AG04449 (cell line): ENCODE data around the gene SYMPK.

ENCODE experiments used
- CTCF ChIA-PET: fragments of 350-600 bp; formaldehyde crosslinking; extraction: SDS; loops from one replicate; lab custom pipeline; 2021; ENCODE audit warnings: antibody characterized with exemption; lab: Yijun Ruan, JAX
- POLR2A ChIA-PET: fragments of 400-600, 350-600 bp; formaldehyde crosslinking; extraction: SDS; loops from one replicate; lab custom pipeline; 2020; ENCODE audit warnings: antibody characterized with exemption, inconsistent platforms; lab: Yijun Ruan, JAX
- DNase-seq: peaks from one replicate; pipeline ENCODE4 v3.0.0-alpha.2; 2010; ENCODE audit warnings: low read depth, low spot score
- H3K4me3 ChIP-seq: 2 replicates; pipeline ENCODE4 v1.5.1; 2011; ENCODE audit warnings: low read depth, mild to moderate bottlenecking, control low read depth, low read length
- CTCF ChIP-seq: IDR thresholded peaks from one replicate; pipeline ENCODE4 v1.5.1; 2011; ENCODE audit warnings: mild to moderate bottlenecking, moderate library complexity, low read length, control low read depth, inconsistent platforms; ENCODE audit not compliant: insufficient read depth; ENCODE audit errors: missing control alignments

The SYMPK gene

DNA sequence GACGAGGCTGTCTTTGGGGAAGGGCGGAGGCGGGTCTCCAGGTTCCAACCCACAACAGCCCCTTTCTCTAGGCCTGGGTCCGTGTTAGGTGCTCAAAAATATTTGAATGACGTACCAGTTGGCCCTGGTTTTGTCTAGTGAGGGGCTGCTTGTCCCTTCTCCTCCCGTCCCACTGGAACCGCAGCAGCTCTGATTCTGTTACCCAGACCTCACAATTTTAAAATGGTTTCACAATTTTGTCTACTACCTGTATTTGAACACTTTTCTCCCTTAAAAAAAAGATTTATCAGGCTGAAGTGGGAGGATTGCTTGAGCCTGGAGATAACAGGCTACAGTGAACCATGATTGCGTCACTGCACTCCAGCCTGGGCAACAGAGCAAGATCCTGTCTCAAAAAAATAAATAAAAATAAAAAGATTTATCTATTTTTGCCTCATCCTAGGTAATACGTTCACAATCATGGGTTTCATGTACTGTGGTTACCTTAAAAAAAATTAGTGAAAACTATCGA is 24.3 kb upstream of the SYMPK start:
- CTCF ChIA-PET: interaction anchor here (9.1 to 10.0 kb wide), 2 partner anchors 24 to 71 kb away, joined by 67 to 95 read pairs; partner anchors contain the start of genes FOXA3, RSPH6A and SYMPK
- peak overlapping the region; percentile 78 for H3K4me3 ChIP-seq
- no peak for DNase-seq
- no peak for TF ChIP-seq CTCF
- POLR2A ChIA-PET: no interaction called here

- peak overlapping the region; percentile 78 for H3K4me3 ChIP-seq
- ChIA-PET CTCF (interaction anchor here (0.6 to 10.0 kb wide), 5 partner anchors 15 to 130 kb away, joined by 3 to 95 read pairs (median 4); partner anchors contain the start of genes FOXA3, RSPH6A and SYMPK), POLR2A (interaction anchor here (0.5 to 2.2 kb wide), 3 partner anchors 15 to 116 kb away, joined by 5 to 8 read pairs (median 8); partner anchors contain the start of genes MYPOP and SYMPK)
- TF ChIP-seq CTCF: no peak
- peak; percentile 65 for DNase-seq
Observed at GRCh38 chr19:45886427-45887199, 23.7 kb upstream of the SYMPK start.

- POLR2A ChIA-PET: interaction anchor here (1.1 to 2.2 kb wide), 3 partner anchors 16 to 103 kb away, joined by 3 to 8 read pairs (median 8); partner anchors contain the start of genes DMPK, MYPOP and SYMPK
- peak; percentile 12 for TF ChIP-seq CTCF
- peak; percentile 41 for DNase-seq
- peak within 1 kb of the TSS; percentile 78 for H3K4me3 ChIP-seq
- CTCF ChIA-PET: interaction anchor here (0.6 to 10.0 kb wide), 9 partner anchors 14 to 131 kb away, joined by 3 to 95 read pairs (median 5); partner anchors contain the start of genes FOXA3, MYPOP, RSPH6A and SYMPK
Observed at GRCh38 chr19:45885556-45886426, 22.8 kb upstream of the SYMPK start, which contains the start of gene IRF2BP1. IRF2BP1 (minus strand) TSS chr19:45886141; CDS start chr19:45885774, 367 bp downstream.

DNA sequence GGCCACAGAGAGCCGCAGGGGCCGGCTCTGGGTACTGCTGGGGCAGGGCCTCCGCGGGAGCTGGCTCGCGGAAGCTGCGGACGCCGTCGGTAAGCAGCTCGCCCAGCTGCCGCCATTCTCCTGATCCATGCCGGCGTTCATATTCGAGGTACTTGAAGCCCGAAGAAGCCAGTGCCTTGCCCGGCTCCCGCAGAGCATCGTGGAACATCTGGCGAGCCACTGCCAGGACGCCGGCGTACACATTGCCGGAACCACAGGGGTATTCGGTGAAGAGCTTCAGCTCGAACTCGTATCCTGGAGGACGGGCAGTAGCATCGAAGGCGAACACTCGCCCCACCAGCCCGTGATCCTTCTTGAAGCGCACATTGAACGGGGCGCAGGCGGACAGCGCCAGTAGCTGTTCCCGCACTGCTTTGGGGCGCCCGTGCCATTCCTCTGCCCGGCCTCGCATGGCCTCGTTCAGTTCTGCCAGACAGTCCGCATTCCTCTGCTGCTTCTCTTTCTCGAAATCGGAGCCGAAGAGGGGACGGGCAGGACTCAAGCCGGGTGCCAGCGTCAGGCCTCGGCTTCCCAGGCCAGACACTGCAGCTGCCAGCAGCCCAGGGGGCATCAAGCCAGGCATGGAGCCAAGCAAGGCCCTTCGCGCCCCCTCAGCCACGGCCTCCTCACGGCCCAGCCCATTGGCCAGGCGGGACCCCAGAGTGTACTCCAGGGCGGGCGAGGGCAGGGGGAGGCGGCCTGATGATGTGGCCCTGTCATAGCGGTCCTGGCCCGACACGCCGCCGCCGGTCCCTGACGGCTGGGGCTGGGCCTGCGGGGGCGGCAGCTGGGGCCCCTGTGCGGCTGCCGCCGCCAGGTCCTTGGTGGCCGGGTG is 22.0 kb upstream of the SYMPK start:
- H3K4me3 ChIP-seq: peak overlapping the region; percentile 78
- ChIA-PET CTCF (interaction anchor here (0.7 to 10.0 kb wide), 12 partner anchors 7 to 132 kb away, joined by 3 to 95 read pairs (median 5); partner anchors contain the start of genes FOXA3, MYPOP, RSPH6A and SYMPK), POLR2A (interaction anchor here (1.6 to 2.2 kb wide), 2 partner anchors 17 to 102 kb away, joined by 3 to 8 read pairs; partner anchors contain the start of genes DMPK and MYPOP)
- DNase-seq: no peak
- no peak for TF ChIP-seq CTCF

- TF ChIP-seq CTCF: no peak
- ChIA-PET POLR2A (interaction anchor here (1.6 to 2.2 kb wide), 2 partner anchors 18 to 101 kb away, joined by 3 to 8 read pairs; partner anchors contain the start of genes DMPK and MYPOP), CTCF (interaction anchor here (0.7 to 10.0 kb wide), 12 partner anchors 8 to 133 kb away, joined by 3 to 95 read pairs (median 8); partner anchors contain the start of genes FOXA3, MYPOP, RSPH6A and SIX5)
- no peak for DNase-seq
- H3K4me3 ChIP-seq: peak overlapping the region; percentile 29; the same call in 1 of the 2 replicates
Observed at GRCh38 chr19:45883881-45884681, 21.1 kb upstream of the SYMPK start.
